Measurements from ENCODE around the gene MYO1B.

The MYO1B gene

DNA sequence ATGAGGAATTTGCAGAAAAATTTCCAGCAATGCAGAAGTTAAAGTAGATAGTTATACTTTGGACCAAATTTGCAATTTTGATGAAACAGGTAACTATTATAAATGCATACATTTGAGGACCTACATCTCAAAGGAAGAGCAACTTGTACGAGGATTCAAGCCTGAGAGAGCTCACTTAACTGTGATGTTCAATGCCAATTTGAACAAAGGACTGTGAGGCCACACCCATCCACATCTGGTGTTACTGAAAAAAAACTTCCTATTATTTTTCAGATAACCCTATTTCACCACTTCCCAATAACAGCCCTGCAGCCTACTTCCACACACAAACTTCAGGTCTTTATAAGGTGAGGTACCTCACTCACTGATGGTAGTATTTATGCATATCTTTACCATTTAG lies 229.3 kb downstream of the MYO1B start:
- DNase-seq: no peak

Measured in T-helper 1 cell (primary cell).